H1 (cell line): ENCODE data around the gene HIPK3. TPM values are rescaled to one million over a fixed set of nuclear protein-coding genes. Genes with fewer than 3 reads are reported as not detected.
A peak's percentile ranks its signal among the peaks of the same experiment; 100 is the strongest.

Experiments used
- CTCF ChIA-PET: fragments of 300-600 bp; sonication (Branson Sonifier 250); formaldehyde crosslinking; loops from one replicate; lab custom pipeline; 2021; ENCODE audit not compliant: partially characterized antibody; lab: Charles Lee
- POLR2A ChIA-PET: fragments of 300-600 bp; sonication (Branson Sonifier 250); formaldehyde crosslinking; loops from one replicate; lab custom pipeline; 2021; ENCODE audit warnings: inconsistent platforms; ENCODE audit not compliant: partially characterized antibody; lab: Charles Lee
- DNase-seq, 2 experiments: peaks; one replicate each; pipeline versions ENCODE4 v3.0.0 to v3.0.0-alpha.2; 2010 to 2022; ENCODE audit warnings: low spot score in 2 of 2, low read depth in 1 of 2, mixed read lengths in 1 of 2
- FAIRE-seq: peaks from 2 replicates; lab custom pipeline; 2011; peaks lifted over from hg19 to GRCh38; lab: Jason Lieb, UNC
- H2AFZ ChIP-seq: 2 replicates; pipeline ENCODE4 v1.8.1; 2012; ENCODE audit warnings: low read length, inconsistent platforms
- H2AK5ac ChIP-seq: 2 replicates; pipeline ENCODE4 v1.6.1; 2013; ENCODE audit warnings: low read depth, low read length
- H2BK120ac ChIP-seq: replicated peaks from 2 replicates; pipeline ENCODE3; 2013; ENCODE audit warnings: low read depth, low read length, inconsistent platforms
- H2BK12ac ChIP-seq: 2 replicates; pipeline ENCODE4 v1.6.1; 2013; ENCODE audit warnings: low read depth, low read length
- H2BK15ac ChIP-seq: 2 replicates; pipeline ENCODE4 v1.6.1; 2013; ENCODE audit warnings: low read length
- H2BK20ac ChIP-seq: 2 replicates; pipeline ENCODE4 v1.6.1; 2013; ENCODE audit warnings: low read length
- H2BK5ac ChIP-seq: 2 replicates; pipeline ENCODE4 v1.6.1; 2013; ENCODE audit warnings: low read depth, low read length
- H3K14ac ChIP-seq: 2 replicates; pipeline ENCODE4 v1.6.1; 2013; ENCODE audit warnings: inconsistent platforms; ENCODE audit not compliant: insufficient read length
- H3K18ac ChIP-seq: 2 replicates; pipeline ENCODE4 v1.6.1; 2013; ENCODE audit warnings: low read length; ENCODE audit errors: extremely low read depth
- H3K23ac ChIP-seq: 2 replicates; pipeline ENCODE4 v1.6.1; 2013; ENCODE audit warnings: inconsistent platforms; ENCODE audit not compliant: insufficient read length
- H3K23me2 ChIP-seq: 2 replicates; pipeline ENCODE4 v1.6.1; 2013; ENCODE audit warnings: low read depth, low read length
- H3K27ac ChIP-seq: 2 replicates; pipeline ENCODE4 v1.6.1; 2011; ENCODE audit warnings: low read depth, low read length, inconsistent platforms
- H3K27me3 ChIP-seq, 4 experiments: replicated peaks in 1 of 4; 1 replicate in 1 of 4; 2 replicates in 3 of 4; pipeline versions ENCODE4 v1.6.1 to v1.8.1; 2011 to 2013; ENCODE audit warnings: low read length in 3 of 4, mild to moderate bottlenecking in 3 of 4, inconsistent platforms in 2 of 4, mixed read lengths in 2 of 4, moderate library complexity in 1 of 4; ENCODE audit not compliant: control insufficient read depth in 3 of 4, insufficient read depth in 3 of 4; ENCODE audit errors: extremely low read depth in 1 of 4
- H3K36me3 ChIP-seq, 4 experiments: 2 replicates each; pipeline versions ENCODE4 v1.6.1 to v1.8.1; 2011 to 2013; ENCODE audit warnings: mild to moderate bottlenecking in 4 of 4, low read length in 3 of 4, moderate library complexity in 2 of 4, control low read depth in 1 of 4, inconsistent platforms in 1 of 4; ENCODE audit not compliant: insufficient read depth in 4 of 4, control insufficient read depth in 2 of 4
- H3K4ac ChIP-seq: replicated peaks from 2 replicates; pipeline ENCODE3; 2013; ENCODE audit warnings: low read length, low read depth, mixed read lengths, inconsistent platforms; ENCODE audit not compliant: insufficient read length
- H3K4me1 ChIP-seq, 4 experiments: replicated peaks in 1 of 4; 1 replicate in 1 of 4; 2 replicates in 3 of 4; pipeline versions ENCODE4 v1.6.1 to v1.8.1; 2011 to 2013; ENCODE audit warnings: low read length in 3 of 4, inconsistent platforms in 2 of 4, mixed read lengths in 1 of 4; ENCODE audit not compliant: insufficient read depth in 4 of 4, control insufficient read depth in 3 of 4
- H3K4me2 ChIP-seq, 2 experiments: 2 replicates each; pipeline versions ENCODE4 v1.6.1 to v1.8.1; 2011 to 2013; ENCODE audit warnings: low read depth in 2 of 2, low read length in 2 of 2, control low read depth in 1 of 2, inconsistent platforms in 1 of 2, mild to moderate bottlenecking in 1 of 2; ENCODE audit not compliant: insufficient read depth in 1 of 2
- H3K4me3 ChIP-seq, 4 experiments: fragments of 200-600, 300-600 bp in 1 of 4; sonication (generic), shearing (Covaris generic), sonication (Bioruptor Twin) in 1 of 4; 2 replicates each; pipeline versions ENCODE4 v1.5.1 to v1.8.1; 2011 to 2016; ENCODE audit warnings: low read length in 4 of 4, low read depth in 3 of 4, control low read depth in 2 of 4, inconsistent platforms in 2 of 4, mild to moderate bottlenecking in 2 of 4, mixed read lengths in 1 of 4, moderate library complexity in 1 of 4; ENCODE audit not compliant: insufficient read depth in 2 of 4; ENCODE audit errors: extremely low read depth in 1 of 4
- H3K56ac ChIP-seq: replicated peaks from 2 replicates; pipeline ENCODE3; 2013; ENCODE audit warnings: low read depth, mild to moderate bottlenecking, mixed read lengths, low read length, inconsistent platforms; ENCODE audit not compliant: insufficient read length
- H3K79me1 ChIP-seq: 2 replicates; pipeline ENCODE4 v1.6.1; 2013; ENCODE audit warnings: low read depth, low read length, control low read depth
- H3K79me2 ChIP-seq, 2 experiments: 2 replicates each; pipeline versions ENCODE4 v1.6.1 to v1.8.1; 2012 to 2013; ENCODE audit warnings: low read length in 2 of 2, mild to moderate bottlenecking in 2 of 2, inconsistent platforms in 1 of 2; ENCODE audit not compliant: insufficient read depth in 2 of 2, control insufficient read depth in 1 of 2
- H3K9ac ChIP-seq, 4 experiments: replicated peaks in 1 of 4; 1 replicate in 1 of 4; 2 replicates in 3 of 4; pipeline versions ENCODE4 v1.6.1 to v1.8.1; 2011 to 2013; ENCODE audit warnings: low read depth in 3 of 4, low read length in 3 of 4, control low read depth in 2 of 4, mild to moderate bottlenecking in 2 of 4, moderate library complexity in 2 of 4, inconsistent platforms in 1 of 4; ENCODE audit errors: extremely low read depth in 1 of 4
- H3K9me3 ChIP-seq, 2 experiments: 2 replicates each; pipeline versions ENCODE4 v1.6.1 to v1.8.1; 2012 to 2013; ENCODE audit warnings: mild to moderate bottlenecking in 2 of 2, moderate library complexity in 2 of 2, control low read depth in 1 of 2, inconsistent platforms in 1 of 2, low read depth in 1 of 2, low read length in 1 of 2, mixed read lengths in 1 of 2; ENCODE audit not compliant: insufficient read depth in 2 of 2
- H4K20me1 ChIP-seq, 2 experiments: replicated peaks in 1 of 2; 2 replicates each; pipeline versions ENCODE3 to v1.8.1; 2011 to 2013; ENCODE audit warnings: inconsistent platforms in 2 of 2, low read length in 2 of 2, mild to moderate bottlenecking in 1 of 2; ENCODE audit not compliant: insufficient read depth in 2 of 2, control insufficient read depth in 1 of 2
- H4K5ac ChIP-seq: 2 replicates; pipeline ENCODE4 v1.6.1; 2013; ENCODE audit warnings: low read length, low read depth, mixed read lengths, inconsistent platforms; ENCODE audit not compliant: insufficient read length
- H4K8ac ChIP-seq: 2 replicates; pipeline ENCODE4 v1.8.0; 2013; ENCODE audit warnings: mild to moderate bottlenecking, moderate library complexity, low read length, inconsistent platforms; ENCODE audit not compliant: insufficient read depth; ENCODE audit errors: extremely low read depth
- H4K91ac ChIP-seq: replicated peaks from 2 replicates; pipeline ENCODE3; 2013; ENCODE audit warnings: low read length, mixed read lengths, inconsistent platforms; ENCODE audit not compliant: insufficient read length
- CTCF ChIP-seq, 3 experiments: IDR thresholded peaks; 1 replicate in 2 of 3; 2 replicates in 1 of 3; pipeline versions ENCODE4 v1.5.1 to v1.6.1; 2011; ENCODE audit warnings: low read length in 3 of 3, mild to moderate bottlenecking in 3 of 3, inconsistent platforms in 2 of 3, low read depth in 1 of 3, moderate library complexity in 1 of 3; ENCODE audit not compliant: insufficient read depth in 1 of 3; ENCODE audit errors: control extremely low read depth in 1 of 3
- E2F6 ChIP-seq: IDR thresholded peaks from 2 replicates; pipeline ENCODE4 v1.6.1; 2012; ENCODE audit warnings: inconsistent platforms
- HDAC6 ChIP-seq: IDR thresholded peaks from one replicate; pipeline ENCODE4 v1.7.1; 2012; ENCODE audit warnings: low read depth, mild to moderate bottlenecking, inconsistent platforms, low read length, moderate library complexity
- PHF8 ChIP-seq: fragments of 200-600 bp; sonication (generic); conservative IDR thresholded peaks from 2 replicates; pipeline ENCODE4 v1.7.1; 2012; ENCODE audit warnings: low read depth, mild to moderate bottlenecking, inconsistent platforms, low read length, moderate library complexity
- POLR2AphosphoS5 ChIP-seq: IDR thresholded peaks from 2 replicates; pipeline ENCODE4 v1.6.1; 2011; ENCODE audit warnings: low read depth, low read length
- RAD21 ChIP-seq, 2 experiments: IDR thresholded peaks in 1 of 2; conservative IDR thresholded peaks in 1 of 2; 2 replicates each; pipeline ENCODE4 v1.6.1; 2011; ENCODE audit warnings: low read depth in 2 of 2, low read length in 2 of 2, improper control_type of control experiment in 1 of 2, inconsistent platforms in 1 of 2, mild to moderate bottlenecking in 1 of 2, moderate library complexity in 1 of 2
- WGBS, 2 experiments: shearing (Covaris generic) in 1 of 2; methylation state at CpG; one replicate each; pipeline versions ENCODE4 v1.1.6 to v1.1.7; 2013 to 2015; ENCODE audit warnings: low lambda C conversion rate in 2 of 2, mixed read lengths in 2 of 2, inconsistent platforms in 1 of 2, low coverage in 1 of 2, missing lambda C conversion rate in 1 of 2; ENCODE audit not compliant: insufficient replicate concordance in 2 of 2, insufficient coverage in 1 of 2, insufficient read length in 1 of 2; ENCODE audit errors: extremely low coverage in 1 of 2, missing lambda C conversion rate in 1 of 2; 5-methylcytosine and 5-hydroxymethylcytosine counted together
- polyA plus RNA-seq, 7 experiments: library from polyadenylated mRNA; depleted of rRNA in 3 of 7; stranded (reverse) in 5 of 7; unstranded in 2 of 7; fragments of >200 nt in 5 of 7; fragments of 200-250 nt in 2 of 7; gene quantifications; 1 replicate in 5 of 7; 2 replicates in 1 of 7; 4 replicates in 1 of 7; pipeline versions ENCODE4 v1.2.1 to v1.2.3, GENCODE V29; 2011 to 2013; ENCODE audit warnings: missing spikeins in 2 of 7, mixed read lengths in 2 of 7
- total RNA-seq: library from RNA; stranded (reverse); fragmentation: NEBNext Ultra II Directional; extraction: Animal tissue kit (Norgen Biotek cat#: 25700); gene quantifications from 2 replicates; pipeline ENCODE4 v1.2.1, GENCODE V29; 2021

Gene HIPK3
- total and polyA plus RNA-seq, 2 of the 8 experiments (the other 6 are each of a cell fraction or from before 2014, with no cell fraction given): 5.0 to 22.3 TPM

DNA sequence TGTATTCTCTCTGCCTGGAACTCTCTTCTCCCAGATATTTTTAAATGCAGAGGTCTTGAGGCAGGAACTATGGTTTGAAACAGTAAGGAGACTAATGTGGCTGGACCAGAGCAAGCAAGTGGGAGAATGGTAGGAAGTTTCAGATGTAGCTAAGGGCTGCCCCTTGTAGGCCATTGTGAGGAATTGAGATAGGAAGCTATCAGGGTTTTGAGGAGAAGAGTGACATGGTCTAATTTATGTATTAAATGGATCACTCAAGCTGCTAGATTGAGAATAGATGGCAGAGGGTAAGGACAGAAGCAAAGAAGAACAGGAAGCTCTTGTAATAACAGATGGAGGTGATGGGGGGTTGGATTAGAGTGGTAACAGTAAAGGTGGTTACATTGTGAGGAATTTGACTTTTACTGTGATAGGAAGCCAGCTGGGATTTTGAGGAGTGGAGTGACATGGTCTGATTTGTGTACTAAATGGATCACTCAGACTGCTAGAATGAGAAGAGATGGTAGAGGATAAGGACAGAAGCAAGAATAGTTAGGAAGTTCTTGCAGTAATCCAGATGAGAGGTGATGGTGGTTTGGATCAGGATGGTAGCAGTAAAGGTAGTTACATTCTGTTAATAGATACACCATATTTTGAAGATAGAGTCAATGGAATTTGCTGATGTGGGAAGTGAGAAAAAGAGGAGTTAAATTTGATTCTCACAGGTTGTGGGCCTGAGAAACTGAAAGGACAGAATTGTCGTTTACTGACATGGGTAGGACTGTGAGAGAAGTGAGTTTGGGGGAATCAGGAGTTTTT is 63.0 kb downstream of the HIPK3 start:
- Histone ChIP-seq H3K18ac (no peak overlapping the region), H2BK20ac (no peak overlapping the region), H3K56ac (no peak overlapping the region), H4K91ac (no peak overlapping the region), H3K4ac (no peak overlapping the region), H2BK15ac (no peak overlapping the region), H3K4me1 (peaks cover 0 to 6% (median 0%) of the 10 kb centered on the region in 4 experiments; a peak in 1 of 7 replicates), H2AFZ (no peak overlapping the region), H2BK12ac (no peak overlapping the region), H3K79me1 (no peaks in the 10 kb centered on the region), H3K9ac (no peak overlapping the region), H3K4me2 (no peak overlapping the region), H2AK5ac (no peak overlapping the region), H3K23me2 (no peaks in the 10 kb centered on the region; the same call in 1 of the 2 replicates), H3K27ac (no peak overlapping the region), H2BK120ac (no peak overlapping the region), H3K14ac (no peak overlapping the region), H4K20me1 (peaks cover 0 to 6% of the 10 kb centered on the region in 2 experiments), H3K9me3 (no peaks in the 10 kb centered on the region), H3K36me3 (no peaks in the 10 kb centered on the region), H3K79me2 (peaks cover 0 to 29% of the 10 kb centered on the region in 2 experiments; a peak in 2 of 4 replicates), H3K27me3 (no peaks in the 10 kb centered on the region), H4K5ac (no peak overlapping the region), H4K8ac (no peak overlapping the region), H3K4me3 (no peak overlapping the region), H3K23ac (no peak overlapping the region), H2BK5ac (no peak overlapping the region)
- DNase-seq (no peak), FAIRE-seq (no peak)
- ChIA-PET POLR2A (interaction anchor here (1.0 to 1.3 kb wide), 3 partner anchors 10 to 63 kb away, joined by 3 read pairs; partner anchors contain the start of gene HIPK3), CTCF (interaction anchor here (0.7 to 3.1 kb wide), 6 partner anchors 11 to 158 kb away, joined by 3 to 14 read pairs (median 3); no protein-coding TSS in a partner anchor)
- TF ChIP-seq PHF8 (no peak), POLR2AphosphoS5 (no peak), RAD21 (IDR thresholded peaks at IDR 0.05 in 1 of 2, conservative IDR thresholded peaks at IDR 0.05 in 1 of 2; ENCODE audit: low read depth in 2 of 2, low read length in 2 of 2) (peak; percentile 55 to 59), HDAC6 (no peak), CTCF (IDR thresholded peaks at IDR 0.05; ENCODE audit: control extremely low read depth in 1 of 3, insufficient read depth in 1 of 3, low read depth in 1 of 3, low read length in 3 of 3) (peak in 2 of 3 experiments; percentile 10 to 20; a peak in 2 of 4 replicates), E2F6 (no peak)
- 71% methylated on average over 1 of the region's 1 CpG; no CpG with 5 or more reads in 1 of the 2 experiments for WGBS, 2 experiments
